Activated B cell treated with CpG ODN at 0.5 μM for 24 hours (primary cell): Measurements from ENCODE around the gene USP38. TPM values are rescaled to one million over a fixed set of nuclear protein-coding genes. Genes with fewer than 3 reads are reported as not detected.
"Not testable (repeated sequence)": the region's sequence is repeated elsewhere in the genome, so short reads cannot be mapped to it uniquely, and the experiment has no call there.

Experiments
- ATAC-seq: fragments of 200-7000 bp; cut with Tn5 transposase; one replicate; pipeline ENCODE4 v1.10.0; 2021; ENCODE audit warnings: low read depth, mild to moderate bottlenecking, moderate library complexity
- CTCF ChIA-PET: fragments of 350-600 bp; sonication (Branson Sonifier 250); formaldehyde crosslinking; loops from one replicate; lab custom pipeline; 2021; ENCODE audit warnings: antibody characterized with exemption; lab: Charles Lee
- POLR2A ChIA-PET: fragments of 350-600 bp; sonication (Branson Sonifier 250); formaldehyde crosslinking; loops from one replicate; lab custom pipeline; 2021; ENCODE audit warnings: antibody characterized with exemption; lab: Charles Lee
- DNase-seq: peaks from one replicate; pipeline ENCODE4 v3.0.0; 2022
- H3K27ac Mint-ChIP-seq: one replicate; pipeline ENCODE4 v1.8.0; 2020; ENCODE audit warnings: mixed read lengths
- H3K27me3 Mint-ChIP-seq: one replicate; pipeline ENCODE4 v1.8.0; 2021; ENCODE audit warnings: mixed read lengths
- H3K36me3 Mint-ChIP-seq: one replicate; pipeline ENCODE4 v1.8.0; 2021; ENCODE audit warnings: low read depth, mixed read lengths
- H3K4me1 Mint-ChIP-seq: one replicate; pipeline ENCODE4 v1.8.0; 2021; ENCODE audit warnings: mixed read lengths
- H3K4me3 Mint-ChIP-seq: one replicate; pipeline ENCODE4 v1.8.0; 2020; ENCODE audit warnings: mild to moderate bottlenecking, mixed read lengths
- H3K9me3 Mint-ChIP-seq: one replicate; pipeline ENCODE4 v1.8.0; 2020; ENCODE audit warnings: mixed read lengths
- intact Hi-C: fragments of 100-400 bp; cut with micrococcal nuclease; formaldehyde crosslinking; loops from one replicate; pipeline ENCODE4 v1.15.1; 2024
- total RNA-seq: library from RNA; stranded (reverse); gene quantifications from 2 replicates; pipeline ENCODE4 v1.2.3, GENCODE V29; 2022
- TF ChIP-seq, protein P1 (sequence below): fragments of 200-600 bp; IDR thresholded peaks from one replicate; pipeline ENCODE4 v1.8.0; 2022; ENCODE audit warnings: antibody characterized with exemption, mild to moderate bottlenecking

USP38 gene
- total RNA-seq, 1 donor from 2014 or later = 24.9 TPM

DNA sequence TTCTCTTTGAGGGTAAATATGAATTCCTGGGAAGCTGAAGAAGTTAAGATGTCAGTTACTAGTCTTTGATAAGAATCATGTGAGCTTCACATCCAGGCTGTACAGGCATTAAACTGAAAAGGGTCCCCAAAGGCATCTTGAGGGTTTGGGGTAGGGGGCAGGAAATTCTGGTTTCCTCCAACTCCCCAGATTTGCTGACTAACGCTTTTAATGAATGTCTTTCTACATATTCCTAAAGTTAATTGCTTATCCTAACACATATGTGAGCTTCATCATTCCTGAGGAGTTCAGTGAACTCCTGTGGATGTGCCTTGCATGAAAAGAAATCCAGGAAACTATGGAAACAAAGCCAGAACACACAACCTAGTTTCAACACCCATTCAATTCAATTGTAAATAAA is 78.1 kb downstream of the USP38 start:
- POLR2A ChIA-PET = no interaction called here
- peaks cover 8% of the 10 kb centered on the region for H3K9me3 Mint-ChIP-seq
- TF ChIP-seq, protein P1, sequence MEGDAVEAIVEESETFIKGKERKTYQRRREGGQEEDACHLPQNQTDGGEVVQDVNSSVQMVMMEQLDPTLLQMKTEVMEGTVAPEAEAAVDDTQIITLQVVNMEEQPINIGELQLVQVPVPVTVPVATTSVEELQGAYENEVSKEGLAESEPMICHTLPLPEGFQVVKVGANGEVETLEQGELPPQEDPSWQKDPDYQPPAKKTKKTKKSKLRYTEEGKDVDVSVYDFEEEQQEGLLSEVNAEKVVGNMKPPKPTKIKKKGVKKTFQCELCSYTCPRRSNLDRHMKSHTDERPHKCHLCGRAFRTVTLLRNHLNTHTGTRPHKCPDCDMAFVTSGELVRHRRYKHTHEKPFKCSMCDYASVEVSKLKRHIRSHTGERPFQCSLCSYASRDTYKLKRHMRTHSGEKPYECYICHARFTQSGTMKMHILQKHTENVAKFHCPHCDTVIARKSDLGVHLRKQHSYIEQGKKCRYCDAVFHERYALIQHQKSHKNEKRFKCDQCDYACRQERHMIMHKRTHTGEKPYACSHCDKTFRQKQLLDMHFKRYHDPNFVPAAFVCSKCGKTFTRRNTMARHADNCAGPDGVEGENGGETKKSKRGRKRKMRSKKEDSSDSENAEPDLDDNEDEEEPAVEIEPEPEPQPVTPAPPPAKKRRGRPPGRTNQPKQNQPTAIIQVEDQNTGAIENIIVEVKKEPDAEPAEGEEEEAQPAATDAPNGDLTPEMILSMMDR = no peak
- ATAC-seq (no peak), DNase-seq (no peak)
- H3K4me3 Mint-ChIP-seq = no peak overlapping the region
- H3K27ac Mint-ChIP-seq = no peak overlapping the region
- no peaks in the 10 kb centered on the region for H3K4me1 Mint-ChIP-seq
- peaks cover 4% of the 10 kb centered on the region for H3K27me3 Mint-ChIP-seq
- CTCF ChIA-PET = no interaction called here
- intact Hi-C loops = no loop called here
- no peaks in the 10 kb centered on the region for H3K36me3 Mint-ChIP-seq

DNA sequence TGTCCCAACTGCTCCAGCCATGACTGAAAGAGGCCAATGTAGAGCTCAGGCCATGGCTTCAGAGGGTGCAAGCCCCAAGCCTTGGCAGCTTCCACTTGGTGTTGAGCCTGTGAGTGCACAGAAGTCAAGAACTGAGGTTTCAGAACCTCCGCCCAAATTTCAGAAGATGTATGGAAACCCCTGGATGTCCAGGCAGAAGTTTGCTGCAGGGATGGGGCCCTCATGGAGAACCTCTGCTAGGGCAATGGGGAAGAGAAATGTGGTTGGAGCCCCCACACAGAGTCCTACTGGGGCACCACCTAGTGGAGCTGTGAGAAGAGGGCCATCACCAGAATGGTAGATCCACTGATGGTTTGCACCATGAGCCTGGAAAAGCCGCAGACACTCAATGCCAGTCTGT is 83.0 kb downstream of the USP38 start:
- H3K27ac Mint-ChIP-seq, H3K4me3 Mint-ChIP-seq, ATAC-seq, CTCF ChIA-PET, DNase-seq, POLR2A ChIA-PET, intact Hi-C loops, H3K4me1 Mint-ChIP-seq, H3K27me3 Mint-ChIP-seq, H3K36me3 Mint-ChIP-seq: not testable (repeated sequence)
- H3K9me3 Mint-ChIP-seq = peaks cover 18% of the 10 kb centered on the region

DNA sequence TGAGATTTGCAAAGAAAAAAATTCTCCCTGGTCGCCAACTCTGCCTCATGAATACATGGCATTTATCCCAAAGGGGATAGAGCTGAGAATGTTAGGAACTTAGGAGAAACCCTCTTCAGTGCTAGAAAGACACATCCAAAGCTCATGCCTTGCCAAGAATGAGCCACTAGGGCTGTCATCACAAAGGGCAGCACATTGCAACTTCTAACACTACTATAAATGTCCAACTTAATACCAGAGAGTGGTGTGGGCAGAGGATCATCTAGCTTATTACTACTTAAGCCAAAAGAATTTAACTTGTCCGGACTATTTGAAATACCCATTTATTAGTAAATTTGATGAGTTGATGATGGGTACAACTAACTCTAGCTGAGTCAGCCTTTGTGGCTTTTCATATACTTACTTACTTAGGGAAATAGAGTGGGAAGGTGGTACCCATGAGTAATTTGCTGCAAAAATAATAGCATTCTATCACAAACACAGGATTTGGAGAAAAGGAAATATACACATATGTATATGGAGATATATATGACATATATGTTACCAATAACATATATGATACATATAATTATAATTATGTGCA is 85.6 kb downstream of the USP38 start:
- Mint-ChIP-seq H3K27me3 (peaks cover 6% of the 10 kb centered on the region), H3K9me3 (peaks cover 18% of the 10 kb centered on the region), H3K36me3 (no peaks in the 10 kb centered on the region), H3K4me1 (no peaks in the 10 kb centered on the region), H3K27ac (no peak overlapping the region), H3K4me3 (no peak overlapping the region)
- TF ChIP-seq, protein P1 = no peak
- ChIA-PET CTCF (no interaction called here), POLR2A (interaction anchor here (0.6 kb wide), 1 partner anchor 12 kb away, joined by 4 read pairs; no protein-coding TSS in a partner anchor)
- DNase-seq = no peak
- no peak for ATAC-seq
- intact Hi-C loops = no loop called here

Other genes starting within 250 kb of the USP38 start
- gene GAB1, start 152.0 kb downstream of the USP38 start, total RNA-seq = 11.9 and 12.0 TPM in 2 replicates